Suppressor macrophage treated with lipopolysaccharide for 4 hours (primary cell): ENCODE data around the gene DAAM1.

Experiments
- DNase-seq: peaks from one replicate; pipeline ENCODE4 v3.0.0-alpha.2; 2020

Gene DAAM1

DNA sequence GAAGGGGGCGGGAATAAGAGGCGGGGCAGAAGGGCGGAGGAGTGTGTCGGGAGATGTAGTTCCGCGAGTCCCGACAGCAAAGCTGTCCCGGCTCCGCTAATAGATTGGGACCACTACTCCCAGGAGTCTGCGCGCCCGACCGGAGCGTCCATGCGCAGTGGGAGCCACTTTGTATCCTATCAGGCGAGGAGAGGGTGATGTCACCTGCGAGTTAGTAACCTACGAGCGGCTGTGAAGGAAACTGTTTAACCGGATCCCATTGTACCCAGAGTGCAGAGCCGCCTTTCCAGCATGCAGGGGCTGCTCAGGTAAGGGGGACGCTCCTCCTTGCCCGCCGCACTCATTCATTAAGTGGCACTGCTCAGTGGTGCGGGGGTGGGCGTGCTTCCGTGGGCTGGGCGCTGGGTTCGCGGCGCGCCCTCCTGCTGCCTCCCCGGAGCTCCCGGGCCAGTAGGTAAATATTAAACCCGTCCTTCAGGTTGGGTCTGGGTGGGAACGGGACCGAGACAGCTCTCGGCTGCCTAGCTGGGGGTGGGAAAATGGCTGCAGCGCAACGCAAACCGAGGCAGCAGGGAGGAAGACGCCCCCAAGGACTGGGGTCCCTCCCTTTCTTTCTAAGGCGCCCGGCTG, at the start of gene DAAM1:
Gene DAAM1 (plus strand): TSS at position 207 of the 630 bp plus-strand sequence. CDS start 74,811 bp downstream, outside the sequence.
- DNase-seq = peak; percentile 98

- no peak for DNase-seq
Measured at GRCh38 chr14:59139324-59139723, 49.1 kb upstream of the DAAM1 start.

DNA sequence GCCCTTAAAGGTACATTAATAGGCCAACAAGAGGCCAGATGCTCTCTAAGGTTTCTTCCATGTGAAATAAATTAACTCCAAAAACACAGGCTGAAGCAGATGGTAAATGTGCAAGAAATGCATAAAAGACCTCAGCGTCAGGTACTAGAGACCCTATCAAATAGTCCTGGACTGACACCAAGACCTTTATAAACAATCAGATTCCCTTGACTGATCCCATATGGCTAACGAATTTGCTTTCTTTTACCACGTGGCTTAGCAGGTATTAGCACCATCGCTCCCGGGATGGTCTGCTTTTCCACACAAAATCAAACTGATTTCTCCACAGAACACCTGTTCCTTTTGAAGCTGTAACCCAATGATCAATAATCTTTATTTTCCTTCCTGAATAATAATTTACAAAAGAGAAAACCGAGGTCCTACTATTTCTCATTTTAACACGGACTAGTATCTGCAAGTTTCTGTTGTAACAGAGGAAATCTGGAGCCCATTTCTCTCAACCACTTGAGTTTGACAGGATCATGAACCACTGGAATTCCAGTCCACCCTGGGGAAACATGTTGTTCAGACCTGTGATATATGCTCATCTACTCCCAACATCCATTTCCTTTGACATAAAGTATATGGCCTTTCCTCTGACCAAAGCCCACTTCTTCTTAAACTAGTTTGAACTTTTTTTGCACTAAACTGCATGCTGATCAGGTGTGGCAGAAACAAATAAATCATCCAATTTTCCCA, 48.2 kb upstream of the DAAM1 start:
- no peak for DNase-seq

GRCh38 chr14:59146484-59146883, 42.0 kb upstream of the DAAM1 start:
- no peak for DNase-seq

- no peak for DNase-seq
Measured at GRCh38 chr14:59147007-59147406, 41.5 kb upstream of the DAAM1 start.

DNA sequence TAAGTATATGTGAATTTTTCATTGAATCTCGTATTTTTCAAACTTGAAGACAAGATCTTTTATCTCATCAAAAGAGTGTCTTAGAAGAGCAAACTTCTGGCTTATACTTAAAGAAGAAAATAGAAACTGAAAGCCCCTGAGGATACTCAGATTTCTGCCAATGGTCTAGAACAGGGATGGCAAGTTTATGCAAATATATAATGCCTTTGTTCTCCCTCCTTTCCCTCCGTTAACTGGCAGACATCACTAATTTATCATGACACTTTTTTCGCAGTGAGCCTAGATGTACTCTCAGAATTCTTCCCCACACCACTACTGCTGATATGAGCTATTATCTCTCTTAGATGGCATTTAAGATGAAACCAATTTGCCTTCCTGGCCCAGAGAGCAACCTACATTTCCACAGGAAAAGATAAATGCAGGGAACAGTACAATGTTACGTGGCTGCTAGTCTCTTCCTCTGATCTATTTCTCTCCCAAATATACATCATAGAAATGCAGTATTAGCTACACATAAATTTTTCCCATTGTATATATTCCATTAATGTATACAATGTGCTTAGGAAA, 40.0 kb upstream of the DAAM1 start:
- DNase-seq = no peak

GRCh38 chr14:59150990-59151389, 37.5 kb upstream of the DAAM1 start:
- DNase-seq = peak; percentile 68

DNA sequence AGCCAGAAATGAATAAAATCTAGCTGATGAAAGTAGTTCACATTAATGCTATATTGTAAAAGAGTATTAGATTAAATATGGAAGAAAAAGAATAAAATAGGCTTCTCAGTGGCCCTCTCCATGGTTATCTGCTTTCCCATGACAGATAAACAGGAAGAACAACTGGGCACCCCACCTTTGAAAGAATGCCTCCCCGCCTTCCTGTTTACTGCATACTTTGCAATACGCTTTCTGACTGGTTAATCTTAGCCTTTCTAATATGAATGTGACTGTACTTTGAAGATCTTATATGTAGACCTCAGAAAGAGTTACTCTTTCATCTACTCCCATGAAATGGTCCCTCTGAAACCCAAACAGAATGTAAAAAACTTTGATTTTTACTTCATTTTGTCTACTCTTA, 34.1 kb upstream of the DAAM1 start:
- DNase-seq = no peak

DNA sequence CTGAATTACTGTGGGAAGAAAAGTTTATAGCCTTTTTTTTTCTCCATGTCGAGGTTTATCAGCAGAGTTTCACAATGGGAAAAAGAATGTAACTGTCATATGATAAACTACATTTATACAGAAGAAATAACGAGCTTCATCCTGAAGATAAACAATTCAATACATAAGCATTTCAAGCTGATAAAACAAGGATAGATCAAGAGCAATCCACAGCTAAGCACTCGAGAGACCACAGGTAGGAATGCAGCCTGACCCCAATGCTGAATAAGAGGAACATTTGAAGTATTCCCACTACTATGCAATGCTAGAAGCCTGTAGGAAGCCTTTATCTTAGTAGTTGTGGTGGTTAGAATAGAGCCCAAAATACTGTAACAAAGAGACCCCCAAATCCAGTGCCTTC, 32.6 kb upstream of the DAAM1 start:
- no peak for DNase-seq

DNA sequence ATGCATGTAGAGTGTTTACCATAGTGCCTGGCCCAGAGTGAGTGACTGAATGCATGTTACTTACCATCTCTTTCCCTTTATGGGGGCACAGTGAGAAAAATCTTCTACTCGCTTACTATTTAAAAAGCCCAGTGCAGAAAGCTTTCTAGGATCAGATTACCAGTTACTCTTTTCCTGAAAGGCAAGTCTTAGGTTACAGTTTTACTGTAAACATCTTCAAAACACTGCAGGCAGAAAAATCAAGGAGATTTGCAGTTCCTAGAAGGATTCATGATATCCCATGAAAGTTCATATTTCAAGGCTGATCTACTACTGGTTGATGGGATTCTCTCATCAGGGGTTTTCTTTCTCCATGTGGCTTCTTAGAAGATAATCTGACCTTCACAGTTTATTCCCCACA, 29.3 kb upstream of the DAAM1 start:
- DNase-seq = no peak

GRCh38 chr14:59160506-59160905, 28.0 kb upstream of the DAAM1 start:
- DNase-seq = no peak

DNA sequence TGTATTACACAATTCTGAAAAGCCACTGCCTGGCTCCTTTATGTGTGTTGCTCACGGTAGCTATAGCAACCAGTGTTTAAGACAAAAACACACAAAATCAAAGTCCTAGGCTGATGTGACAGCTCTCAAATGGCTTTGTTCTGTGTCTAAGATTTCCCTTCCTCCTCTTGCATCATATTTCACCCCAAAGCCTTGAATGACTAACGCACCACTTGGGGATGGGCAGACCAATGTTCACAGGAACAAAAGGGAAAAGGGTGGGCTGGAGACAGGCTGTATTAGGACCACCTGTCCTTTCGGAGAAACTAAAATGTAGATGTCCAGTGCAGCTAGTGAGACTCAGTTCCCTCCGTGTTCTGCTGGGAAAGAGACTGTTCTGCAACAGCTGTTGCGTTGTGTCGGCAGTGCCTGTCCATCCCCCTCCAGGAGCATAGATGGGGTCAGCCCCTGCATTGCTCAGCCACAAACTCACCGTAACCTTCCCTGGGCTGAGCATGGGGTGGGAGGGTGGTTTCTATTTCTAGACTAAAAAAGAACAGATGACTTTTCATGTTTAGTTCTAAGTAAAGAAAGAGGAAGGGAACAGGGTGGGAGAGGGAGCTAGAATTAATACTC, 26.8 kb upstream of the DAAM1 start:
- DNase-seq = peak; percentile 50

DNA sequence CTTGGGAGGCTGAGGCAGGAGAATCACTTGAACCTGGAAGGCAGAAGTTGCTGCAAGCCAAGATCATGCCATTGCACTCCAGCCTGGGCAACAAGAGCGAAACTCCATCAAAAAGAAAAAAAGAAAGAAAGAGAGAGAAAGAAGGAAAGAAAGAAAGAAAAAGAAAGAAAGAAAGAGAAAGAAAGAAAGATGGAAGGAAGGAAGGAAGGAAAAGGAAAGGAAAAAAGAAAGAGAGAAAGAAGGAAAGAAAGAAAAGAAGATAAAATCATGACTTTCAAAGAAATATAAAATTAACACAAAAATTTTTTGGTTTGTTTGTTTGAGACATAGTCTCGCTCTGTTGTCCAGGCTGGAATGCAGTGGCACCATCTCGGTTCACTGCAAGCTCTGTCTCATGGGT, 22.2 kb upstream of the DAAM1 start:
- DNase-seq = no peak

GRCh38 chr14:59175404-59175803, 13.1 kb upstream of the DAAM1 start:
- no peak for DNase-seq

GRCh38 chr14:59176765-59177164, 11.7 kb upstream of the DAAM1 start:
- DNase-seq = no peak

GRCh38 chr14:59177262-59177661, 11.2 kb upstream of the DAAM1 start:
- DNase-seq = no peak

DNA sequence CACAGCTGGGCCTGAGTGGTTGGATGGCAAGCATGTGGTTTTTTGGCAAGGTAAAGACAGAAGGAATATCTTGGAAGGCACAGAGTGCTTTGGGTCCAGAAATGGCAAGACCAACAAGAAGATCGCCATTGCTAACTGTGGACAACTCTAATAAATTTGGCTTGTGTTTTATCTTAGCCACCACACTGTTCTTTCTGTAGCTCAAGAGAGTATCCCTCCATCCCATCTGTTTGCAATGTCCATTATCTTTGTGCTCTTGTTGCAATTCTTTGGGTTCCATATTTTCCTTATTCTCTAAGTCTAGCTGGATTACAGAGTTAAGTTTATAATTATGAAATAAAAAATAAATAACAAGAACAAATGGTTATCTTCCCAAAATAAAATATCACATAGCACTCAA, 6.7 kb upstream of the DAAM1 start:
- DNase-seq = no peak

DNA sequence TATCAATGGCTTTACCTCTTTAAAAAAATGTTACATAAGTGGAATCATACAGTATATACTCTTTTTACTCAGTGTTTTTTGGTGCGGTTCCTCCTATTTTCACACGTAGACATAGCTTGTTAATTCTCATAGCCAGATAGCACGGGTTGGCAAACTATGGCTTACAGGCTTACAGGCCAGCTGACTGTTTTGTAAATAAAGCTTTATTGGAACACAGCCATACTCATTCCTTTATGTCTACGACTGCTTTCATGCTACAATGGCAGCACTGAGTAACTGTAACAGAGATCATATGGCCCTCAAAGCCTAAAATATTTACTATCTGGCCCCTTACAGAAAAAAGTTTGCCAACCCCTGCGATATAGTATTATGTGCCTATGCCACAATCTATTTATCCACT, 5.8 kb upstream of the DAAM1 start:
- no peak for DNase-seq

DNA sequence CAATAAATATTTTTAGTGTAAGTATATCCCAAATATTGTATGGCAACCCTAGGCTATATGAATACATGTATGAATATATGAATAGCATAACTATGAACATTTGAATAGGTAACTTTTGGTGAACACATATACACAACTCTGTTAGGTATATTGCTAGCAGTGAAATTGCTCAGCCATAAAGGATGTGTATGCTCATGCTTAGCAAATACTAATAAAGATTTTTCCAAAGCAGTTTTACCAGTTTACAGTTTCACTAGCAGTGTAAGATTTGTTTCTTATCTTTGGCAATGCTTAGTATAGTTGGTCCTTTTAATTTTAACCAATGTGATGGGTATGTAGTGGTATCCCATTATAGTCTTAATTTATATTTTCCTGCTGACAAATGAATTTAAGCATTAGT, 5.3 kb upstream of the DAAM1 start:
- no peak for DNase-seq

DNA sequence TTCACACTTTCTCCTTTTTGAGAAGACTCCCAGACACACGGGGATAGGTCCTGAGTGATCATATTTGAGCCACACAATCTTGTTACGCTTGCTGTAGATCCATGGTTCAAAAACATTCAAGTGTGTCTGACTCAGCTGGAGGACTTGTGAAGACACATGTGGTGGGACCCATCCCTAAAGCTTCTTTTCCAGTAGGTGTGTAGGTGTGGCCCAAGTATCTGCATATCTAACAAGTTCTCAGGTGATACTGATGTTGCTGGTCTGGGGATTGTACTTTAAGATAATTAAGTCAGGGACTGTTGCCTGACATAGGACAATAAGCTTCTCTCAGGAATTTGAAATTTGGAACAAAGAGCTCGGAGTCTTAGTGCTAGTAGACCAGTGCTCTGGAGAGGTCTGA, 4.1 kb upstream of the DAAM1 start:
- DNase-seq = no peak

DNA sequence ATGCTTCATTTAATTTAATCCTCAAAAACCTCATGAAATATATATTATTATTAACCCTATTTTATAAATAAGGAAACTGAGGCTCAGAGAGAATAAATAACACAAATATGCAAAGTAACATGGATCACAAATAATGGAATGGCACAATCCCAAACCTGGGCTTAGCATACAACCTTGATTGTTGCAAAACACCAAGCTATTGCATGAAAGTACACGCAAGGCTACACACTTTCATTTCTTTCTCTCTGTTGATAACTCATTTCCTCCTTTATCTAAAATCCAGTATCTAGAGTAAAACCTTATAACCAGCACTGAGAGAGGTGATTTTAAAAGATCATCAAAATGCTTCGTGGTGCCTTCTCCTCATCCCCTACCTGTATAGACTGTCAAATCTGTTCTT, 2.8 kb upstream of the DAAM1 start:
- DNase-seq = no peak

- DNase-seq = no peak
Measured at GRCh38 chr14:59186306-59186705, 2.2 kb upstream of the DAAM1 start.

DNA sequence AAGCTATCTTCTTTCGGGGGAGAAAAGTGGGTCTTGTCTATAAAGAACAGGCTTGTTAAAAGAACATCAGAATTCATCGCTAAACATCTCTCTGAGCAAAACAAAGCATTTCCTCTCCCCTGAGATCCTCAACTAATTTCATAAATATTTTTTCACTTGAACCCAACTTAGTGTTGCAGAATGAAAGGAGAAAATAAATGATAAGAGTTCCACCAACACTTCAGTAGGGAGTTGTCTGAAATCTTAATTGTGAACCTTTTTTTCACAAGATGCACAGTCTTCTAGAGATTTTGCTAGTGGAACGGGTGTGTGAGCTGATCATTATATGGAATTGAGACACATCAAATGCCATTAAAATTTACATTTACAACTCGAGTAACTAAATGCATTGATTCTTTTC, 1.3 kb upstream of the DAAM1 start:
- no peak for DNase-seq

DNA sequence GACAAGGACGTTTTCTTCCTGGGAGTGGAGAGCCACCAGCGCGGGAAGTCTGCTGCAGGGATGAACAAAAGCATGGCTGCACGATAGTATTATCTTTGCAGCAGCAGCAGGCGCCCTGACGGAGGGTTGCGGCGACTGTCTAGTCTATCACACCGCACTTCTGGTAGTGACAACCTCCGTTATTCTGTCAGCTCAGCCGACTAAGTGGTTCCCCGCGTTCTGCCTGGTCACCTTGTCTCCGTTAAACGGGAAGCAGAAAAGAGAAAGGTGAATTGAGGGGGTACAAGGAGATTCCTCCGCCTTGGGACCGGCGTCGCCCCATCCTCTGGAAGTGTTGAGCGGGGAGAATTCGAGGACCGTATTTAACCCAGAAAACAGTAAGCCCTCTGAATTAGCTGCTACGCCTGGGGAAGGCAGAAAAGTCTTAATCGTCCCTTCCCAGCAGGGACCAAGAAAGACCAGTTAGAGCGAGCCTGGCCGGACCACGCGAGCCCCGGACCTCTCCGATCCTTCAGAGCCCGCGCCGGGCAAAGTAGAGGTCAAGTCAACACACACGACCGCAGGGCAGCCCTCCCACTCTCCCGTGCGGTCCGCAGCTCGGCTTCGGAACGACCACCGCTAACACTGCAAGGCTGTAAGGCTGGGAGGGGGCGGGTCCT, 536 bp upstream of the DAAM1 start:
- DNase-seq = peak; percentile 6
